SH-SY5Y (cell line): ENCODE measurements around the gene GUCY1A2.

ENCODE experiments used
- GATA2 ChIP-seq: IDR thresholded peaks from 2 replicates; pipeline ENCODE4 v1.6.1; 2011; ENCODE audit warnings: mild to moderate bottlenecking, low read depth, low read length
- GATA3 ChIP-seq: IDR thresholded peaks from 2 replicates; pipeline ENCODE4 v1.6.1; 2011; ENCODE audit warnings: low read depth, mild to moderate bottlenecking, low read length, moderate library complexity

- TF ChIP-seq GATA2, result no peak
- TF ChIP-seq GATA3, result no peak
Measured at GRCh38 chr11:106986673-106987072, 31.6 kb downstream of the GUCY1A2 start.
